GM23248 (cell line): ENCODE data around the gene ARHGAP44.

Experiments
- EZH2 ChIP-seq: fragments of 200-600 bp; sonication (generic); IDR thresholded peaks from 2 replicates; pipeline ENCODE4 v1.6.1; 2018; ENCODE audit warnings: antibody characterized with exemption, mild to moderate bottlenecking; ENCODE audit not compliant: insufficient read depth, poor library complexity, severe bottlenecking
- EZH2phosphoT487 ChIP-seq: fragments of 200-600 bp; sonication (generic); IDR thresholded peaks from 2 replicates; pipeline ENCODE4 v1.6.1; 2018; ENCODE audit warnings: antibody characterized with exemption, moderate library complexity, mild to moderate bottlenecking, low read depth; ENCODE audit not compliant: insufficient read depth

DNA sequence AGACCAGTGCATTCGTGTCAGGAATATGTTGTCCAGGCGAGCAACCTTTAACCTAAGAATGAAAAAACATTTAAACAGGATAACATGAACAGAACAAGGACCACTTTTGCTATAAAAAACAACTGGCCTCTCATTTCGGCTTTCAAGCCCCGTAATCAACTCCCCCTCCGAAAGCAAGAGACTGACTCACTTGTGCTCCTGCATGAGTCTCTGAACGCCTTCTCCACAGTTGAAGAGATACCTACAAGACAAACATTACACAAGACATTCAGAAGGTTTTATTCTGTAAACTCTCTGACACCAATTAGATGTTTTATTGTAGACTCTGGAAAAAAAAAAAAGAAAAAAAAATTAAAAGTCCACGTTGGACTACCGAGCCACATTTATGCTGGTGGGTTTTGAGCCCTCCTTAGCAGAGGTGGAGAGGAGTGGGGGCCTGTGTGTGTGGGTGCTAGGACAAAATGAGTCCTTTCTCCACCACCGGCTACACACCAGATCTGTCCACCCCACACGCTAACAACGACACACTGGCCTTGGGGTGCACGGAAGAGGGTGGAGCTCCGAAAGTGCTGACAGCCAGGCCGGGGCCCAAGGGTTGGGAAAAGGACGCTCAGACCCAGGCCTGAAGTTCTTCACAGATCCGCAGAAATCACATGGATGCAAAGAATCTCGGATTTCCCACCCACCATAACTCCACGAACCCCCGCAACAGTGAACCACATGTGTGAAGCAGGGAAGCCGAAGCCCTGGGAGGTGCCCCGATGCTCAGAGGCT, 227.8 kb downstream of the ARHGAP44 start:
- TF ChIP-seq EZH2, result no peak
- no peak for TF ChIP-seq EZH2phosphoT487
